Upper lobe of left lung (tissue), 6 donors: ENCODE data around the gene WASF2. TPM values are rescaled to one million over a fixed set of nuclear protein-coding genes. Genes with fewer than 3 reads are reported as not detected.
A peak's percentile ranks its signal among the peaks of the same experiment; 100 is the strongest.
"Not testable (repeated sequence)": the region's sequence is repeated elsewhere in the genome, so short reads cannot be mapped to it uniquely, and the experiment has no call there.

ENCODE experiments used
- ATAC-seq, 2 donors: fragments of 200-7000 bp; cut with Tn5 transposase; one replicate each; pipeline ENCODE4 v1.9.1; 2022; ENCODE audit warnings: mild to moderate bottlenecking in 2 of 2, moderate library complexity in 2 of 2; ENCODE audit not compliant: low FRiP score in 2 of 2
- DNase-seq, 2 donors: peaks; one replicate each; pipeline ENCODE4 v3.0.0-alpha.2; 2019 to 2020
- H3K27ac ChIP-seq, 4 donors: fragments of 200-600 bp; sonication (generic); one replicate each; pipeline ENCODE4 v1.5.1; 2016 to 2019
- H3K27me3 ChIP-seq, 4 donors: fragments of 200-600 bp; sonication (generic); one replicate each; pipeline ENCODE4 v1.5.1; 2017 to 2019
- H3K36me3 ChIP-seq, 4 donors: fragments of 200-600 bp; sonication (generic); one replicate each; pipeline ENCODE4 v1.5.1; 2016 to 2019
- H3K4me1 ChIP-seq, 4 donors: fragments of 200-600 bp; sonication (generic); one replicate each; pipeline ENCODE4 v1.5.1; 2018 to 2019
- H3K4me3 ChIP-seq, 4 donors: fragments of 200-600 bp; sonication (generic); one replicate each; pipeline ENCODE4 v1.5.1; 2017 to 2019; ENCODE audit warnings: mild to moderate bottlenecking in 2 of 4, moderate library complexity in 1 of 4
- H3K9me3 ChIP-seq, 4 donors: fragments of 200-600 bp; sonication (generic); one replicate each; pipeline ENCODE4 v1.5.1; 2018 to 2019
- EP300 ChIP-seq, 4 donors: sonication (generic); formaldehyde crosslinking; IDR thresholded peaks; one replicate each; pipeline ENCODE4 v1.5.1; 2017; ENCODE audit warnings: antibody characterized with exemption in 4 of 4, control low read depth in 2 of 4
- POLR2A ChIP-seq, 4 donors: fragments of 450-650 bp; IDR thresholded peaks; one replicate each; pipeline ENCODE4 v1.5.1; 2016 to 2017; ENCODE audit warnings: antibody characterized with exemption in 4 of 4, mild to moderate bottlenecking in 2 of 4
- POLR2AphosphoS5 ChIP-seq, 2 donors: sonication (generic); formaldehyde crosslinking; IDR thresholded peaks; one replicate each; pipeline ENCODE4 v1.5.1; 2017; ENCODE audit warnings: antibody characterized with exemption in 2 of 2
- WGBS, 2 donors: methylation state at CpG; one replicate each; pipeline ENCODE4 v1.1.5; 2017 to 2018; 5-methylcytosine and 5-hydroxymethylcytosine counted together
- total RNA-seq, 6 donors: library from RNA; depleted of rRNA in 4 of 6; stranded (reverse); fragments of >200 nt in 4 of 6; gene quantifications; one replicate each; pipeline versions ENCODE4 v1.1.0 to v1.2.1, GENCODE V29; 2016 to 2021
- TF ChIP-seq, protein P1 (sequence below), 6 experiments: fragments of 450-650 bp in 4 of 6; fragments of 200-600 bp in 2 of 6; sonication (generic) in 2 of 6; IDR thresholded peaks; one replicate each; pipeline ENCODE4 v1.5.1; 2016 to 2019; ENCODE audit warnings: antibody characterized with exemption in 6 of 6
- donor health status: DM: no; HTN: no; CAD: no; lungs with moderate emphysema.
- donor health status: DM: no; HTN: yes; CAD: no; lungs with severe emphysema.

The WASF2 gene
- total RNA-seq, 6 donors from 2014 or later = 53.4 to 158 (median 62.2) TPM

GRCh38 chr1:27392096-27392777 is 97.7 kb downstream of the WASF2 start, which contains the start of gene GPR3:
GPR3 (plus strand) TSS chr1:27392622; CDS start chr1:27393799, 1,177 bp downstream.
- Histone ChIP-seq H3K27me3 (no peaks in the 10 kb centered on the region), H3K4me1 (peaks cover 29 to 48% (median 33%) of the 10 kb centered on the region in 4 donors), H3K4me3 (peak within 1 kb of the TSS; percentile 27 to 56 (median 48)), H3K36me3 (no peaks in the 10 kb centered on the region), H3K27ac (peak within 1 kb of the TSS; percentile 73 to 88 (median 79)), H3K9me3 (no peaks in the 10 kb centered on the region)
- TF ChIP-seq, protein P1, sequence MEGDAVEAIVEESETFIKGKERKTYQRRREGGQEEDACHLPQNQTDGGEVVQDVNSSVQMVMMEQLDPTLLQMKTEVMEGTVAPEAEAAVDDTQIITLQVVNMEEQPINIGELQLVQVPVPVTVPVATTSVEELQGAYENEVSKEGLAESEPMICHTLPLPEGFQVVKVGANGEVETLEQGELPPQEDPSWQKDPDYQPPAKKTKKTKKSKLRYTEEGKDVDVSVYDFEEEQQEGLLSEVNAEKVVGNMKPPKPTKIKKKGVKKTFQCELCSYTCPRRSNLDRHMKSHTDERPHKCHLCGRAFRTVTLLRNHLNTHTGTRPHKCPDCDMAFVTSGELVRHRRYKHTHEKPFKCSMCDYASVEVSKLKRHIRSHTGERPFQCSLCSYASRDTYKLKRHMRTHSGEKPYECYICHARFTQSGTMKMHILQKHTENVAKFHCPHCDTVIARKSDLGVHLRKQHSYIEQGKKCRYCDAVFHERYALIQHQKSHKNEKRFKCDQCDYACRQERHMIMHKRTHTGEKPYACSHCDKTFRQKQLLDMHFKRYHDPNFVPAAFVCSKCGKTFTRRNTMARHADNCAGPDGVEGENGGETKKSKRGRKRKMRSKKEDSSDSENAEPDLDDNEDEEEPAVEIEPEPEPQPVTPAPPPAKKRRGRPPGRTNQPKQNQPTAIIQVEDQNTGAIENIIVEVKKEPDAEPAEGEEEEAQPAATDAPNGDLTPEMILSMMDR (IDR thresholded peaks at IDR 0.05) = peak; percentile 15 to 69 (median 57)
- TF ChIP-seq EP300 (IDR thresholded peaks at IDR 0.05) (no peak), POLR2AphosphoS5 (IDR thresholded peaks at IDR 0.05) (peak; percentile 45 to 71)
- ATAC-seq (peak; percentile 90 to 95), DNase-seq (peak; percentile 90 to 98)
- WGBS, 2 donors = 5 to 34% methylated on average over 8 to 32 of the region's 69 CpGs

- H3K4me3 ChIP-seq = peak overlapping the region in 3 of 4 donors; percentile 43 to 56 (median 53)
- ATAC-seq (peak; percentile 5 to 10), DNase-seq (peak in 1 of 2 donors; percentile 77)
- H3K4me1 ChIP-seq = peaks cover 24 to 43% (median 31%) of the 10 kb centered on the region in 4 donors
- H3K36me3 ChIP-seq = no peaks in the 10 kb centered on the region
- H3K9me3 ChIP-seq = no peaks in the 10 kb centered on the region
- no peaks in the 10 kb centered on the region for H3K27me3 ChIP-seq
- peak overlapping the region; percentile 73 to 88 (median 79) for H3K27ac ChIP-seq
- TF ChIP-seq, protein P1 (IDR thresholded peaks at IDR 0.05) = no peak
- TF ChIP-seq POLR2AphosphoS5 (IDR thresholded peaks at IDR 0.05) = peak; percentile 64 to 71
- peak in 1 of 4 donors; percentile 59 for TF ChIP-seq EP300 (IDR thresholded peaks at IDR 0.05)
- peak in 2 of 4 donors; percentile 13 to 32 for TF ChIP-seq POLR2A (IDR thresholded peaks at IDR 0.05)
- WGBS, 2 donors = 13% methylated on average over 6 to 11 of the region's 13 CpGs
These were observed 98.4 kb downstream of the WASF2 start for GRCh38 chr1:27391511-27392095.

- Histone ChIP-seq H3K27ac (peak overlapping the region in 3 of 4 donors; percentile 46 to 88 (median 81)), H3K36me3 (no peaks in the 10 kb centered on the region), H3K27me3 (no peaks in the 10 kb centered on the region), H3K4me1 (peaks cover 22 to 31% (median 27%) of the 10 kb centered on the region in 4 donors), H3K4me3 (no peak overlapping the region), H3K9me3 (no peaks in the 10 kb centered on the region)
- DNase-seq (peak in 1 of 2 donors; percentile 83), ATAC-seq (peak in 1 of 2 donors; percentile 41)
- 40 to 50% methylated on average over 5 of the region's 5 CpGs for WGBS, 2 donors
- TF ChIP-seq POLR2AphosphoS5 (IDR thresholded peaks at IDR 0.05) = no peak
- TF ChIP-seq, protein P1 (IDR thresholded peaks at IDR 0.05) = peak; percentile 81 to 92 (median 88)
These were observed 101.5 kb downstream of the WASF2 start for GRCh38 chr1:27388337-27389005.

DNA sequence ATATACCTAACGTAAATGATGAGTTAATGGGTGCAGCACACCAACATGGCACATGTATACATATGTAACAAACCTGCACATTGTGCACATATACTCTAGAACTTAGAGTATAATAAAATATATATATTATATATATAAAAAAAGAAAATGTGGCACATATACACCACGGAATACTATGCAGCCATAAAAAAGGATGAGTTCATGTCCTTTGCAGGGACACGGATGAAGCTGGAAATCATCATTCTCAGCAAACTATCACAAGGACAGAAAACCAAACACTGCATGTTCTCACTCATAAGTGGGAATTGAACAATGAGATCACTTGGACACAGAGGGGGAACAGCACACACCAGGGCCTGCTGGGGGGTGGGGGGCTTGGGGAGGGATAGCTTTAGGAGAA is 105.2 kb downstream of the WASF2 start:
- peaks cover 10 to 28% (median 23%) of the 10 kb centered on the region in 4 donors for H3K4me1 ChIP-seq
- 90 to 94% methylated on average over 3 of the region's 3 CpGs for WGBS, 2 donors
- not testable (repeated sequence) for ATAC-seq, H3K4me3 ChIP-seq, H3K36me3 ChIP-seq, H3K27me3 ChIP-seq, H3K9me3 ChIP-seq, DNase-seq, H3K27ac ChIP-seq

DNA sequence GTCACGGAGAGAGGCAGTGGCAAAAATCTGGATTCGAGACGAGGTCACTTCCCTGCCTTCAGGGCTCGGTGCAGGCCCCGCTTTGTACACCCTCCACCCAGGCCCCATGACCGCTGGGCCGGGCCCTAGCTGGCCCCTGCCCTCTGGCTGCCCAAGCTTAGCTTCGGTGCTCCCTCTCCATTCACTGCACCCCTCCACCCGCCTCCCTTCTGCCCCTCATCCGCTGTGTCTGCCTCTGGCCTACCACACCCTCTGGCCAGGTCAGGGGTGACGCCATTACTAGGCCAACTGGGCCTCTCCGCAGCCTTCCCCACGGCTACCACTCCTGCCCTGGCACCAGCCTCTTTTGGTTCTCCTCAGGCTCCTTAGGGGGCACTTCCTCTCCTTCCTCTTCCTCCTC is 106.3 kb downstream of the WASF2 start:
- no peaks in the 10 kb centered on the region for H3K36me3 ChIP-seq
- DNase-seq = peak in 1 of 2 donors; percentile 43
- TF ChIP-seq POLR2A (IDR thresholded peaks at IDR 0.05) = no peak
- TF ChIP-seq EP300 (IDR thresholded peaks at IDR 0.05) = no peak
- TF ChIP-seq, protein P1 (IDR thresholded peaks at IDR 0.05) = no peak
- no peak for TF ChIP-seq POLR2AphosphoS5 (IDR thresholded peaks at IDR 0.05)

More for the DNA sequence above, 106.3 kb downstream of the WASF2 start:
- H3K4me3 ChIP-seq = no peak overlapping the region
- no peak overlapping the region for H3K27ac ChIP-seq
- ATAC-seq = no peak
- no peaks in the 10 kb centered on the region for H3K27me3 ChIP-seq
- H3K4me1 ChIP-seq = peaks cover 10 to 32% (median 25%) of the 10 kb centered on the region in 4 donors
- H3K9me3 ChIP-seq = no peaks in the 10 kb centered on the region
- 89% methylated on average over 8 to 13 of the region's 13 CpGs for WGBS, 2 donors
